Measurements from ENCODE around the gene TCF20.

Gene TCF20

DNA sequence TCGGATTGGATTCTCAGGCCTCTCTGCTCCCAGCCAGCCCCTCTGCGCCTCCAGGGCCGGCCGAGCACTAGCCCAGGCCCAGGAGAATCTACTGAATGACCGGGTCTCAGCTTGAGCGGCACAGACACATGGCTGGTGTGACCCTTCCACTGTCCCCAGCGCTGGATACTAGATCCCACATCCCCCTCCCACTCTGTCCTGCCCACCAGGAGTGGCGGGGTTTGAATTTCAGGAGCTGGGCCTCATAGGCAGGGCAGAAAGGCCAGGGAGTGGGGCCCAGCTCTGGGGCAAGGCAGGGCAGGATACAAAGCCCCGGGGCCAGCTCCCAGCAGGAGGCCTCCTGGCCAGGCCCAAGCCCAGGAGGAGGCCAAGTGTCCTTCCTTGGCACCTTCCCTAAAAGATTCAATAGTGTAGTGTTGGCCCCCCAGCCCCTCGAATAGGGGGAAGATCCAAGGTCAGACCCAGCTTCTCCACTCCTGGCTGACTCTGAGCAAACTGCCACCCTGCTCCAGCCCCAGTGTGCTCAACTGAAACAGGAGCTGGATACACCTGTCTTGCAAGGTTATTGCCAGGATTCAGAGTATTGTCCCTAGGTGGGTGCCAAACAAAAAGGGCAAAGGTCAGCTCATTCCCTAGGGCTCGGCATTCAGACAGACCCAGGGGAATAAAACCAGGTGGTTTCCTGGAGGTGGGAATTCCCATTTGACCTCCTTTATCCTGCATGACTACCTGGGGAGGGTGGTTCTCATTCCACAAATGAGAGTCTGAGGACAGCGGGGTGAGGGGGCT, 22.5 kb upstream of the TCF20 start:
- no peak for DNase-seq (ENCODE audit: low read depth, low spot score)
- Histone ChIP-seq H3K27me3 (ENCODE audit: insufficient read depth, insufficient read length) (no peaks in the 10 kb centered on the region), H3K9me3 (ENCODE audit: insufficient read depth, low read length) (no peaks in the 10 kb centered on the region), H3K4me1 (ENCODE audit: insufficient read depth, insufficient read length) (peaks cover 17% of the 10 kb centered on the region), H3K9ac (ENCODE audit: insufficient read length, low read depth) (peak overlapping the region; percentile 21), H3K4me3 (ENCODE audit: insufficient read length, low read depth) (no peak overlapping the region), H3K36me3 (ENCODE audit: insufficient read depth, insufficient read length, low read length) (no peaks in the 10 kb centered on the region)
- TF ChIP-seq SUZ12 (IDR thresholded peaks at IDR 0.05; ENCODE audit: extremely low read depth, insufficient read depth, insufficient read length), result no peak
- TF ChIP-seq ZNF274 (IDR thresholded peaks at IDR 0.05; ENCODE audit: low read depth, low read length), result no peak
- TF ChIP-seq YY1 (IDR thresholded peaks at IDR 0.05; ENCODE audit: insufficient read depth, insufficient read length), result no peak

GRCh38 chr22:42291287-42291686, 20.8 kb upstream of the TCF20 start:
- TF ChIP-seq YY1 (IDR thresholded peaks at IDR 0.05; ENCODE audit: insufficient read depth, insufficient read length) (no peak), ZNF274 (IDR thresholded peaks at IDR 0.05; ENCODE audit: low read depth, low read length) (no peak), SUZ12 (IDR thresholded peaks at IDR 0.05; ENCODE audit: extremely low read depth, insufficient read depth, insufficient read length) (no peak)
- H3K27me3 ChIP-seq (ENCODE audit: insufficient read depth, insufficient read length), result peaks cover 5% of the 10 kb centered on the region
- no peak for DNase-seq (ENCODE audit: low read depth, low spot score)

GRCh38 chr22:42289671-42290541, 19.5 kb upstream of the TCF20 start:
- H3K9ac ChIP-seq (ENCODE audit: insufficient read length, low read depth), result no peak overlapping the region
- H3K27me3 ChIP-seq (ENCODE audit: insufficient read depth, insufficient read length), result peaks cover 12% of the 10 kb centered on the region
- H3K4me1 ChIP-seq (ENCODE audit: insufficient read depth, insufficient read length), result peaks cover 7% of the 10 kb centered on the region
- H3K9me3 ChIP-seq (ENCODE audit: insufficient read depth, low read length), result no peaks in the 10 kb centered on the region
- H3K4me3 ChIP-seq (ENCODE audit: insufficient read length, low read depth), result no peak overlapping the region
- no peak for DNase-seq (ENCODE audit: low read depth, low spot score)
- TF ChIP-seq SUZ12 (IDR thresholded peaks at IDR 0.05; ENCODE audit: extremely low read depth, insufficient read depth, insufficient read length) (no peak), ZNF274 (IDR thresholded peaks at IDR 0.05; ENCODE audit: low read depth, low read length) (no peak), YY1 (IDR thresholded peaks at IDR 0.05; ENCODE audit: insufficient read depth, insufficient read length) (no peak)
- H3K36me3 ChIP-seq (ENCODE audit: insufficient read depth, insufficient read length, low read length), result no peaks in the 10 kb centered on the region

More at GRCh38 chr22:42291287-42291686, 20.8 kb upstream of the TCF20 start:
- H3K4me3 ChIP-seq (ENCODE audit: insufficient read length, low read depth), result no peak overlapping the region
- no peaks in the 10 kb centered on the region for H3K36me3 ChIP-seq (ENCODE audit: insufficient read depth, insufficient read length, low read length)
- no peaks in the 10 kb centered on the region for H3K9me3 ChIP-seq (ENCODE audit: insufficient read depth, low read length)
- peaks cover 8% of the 10 kb centered on the region for H3K4me1 ChIP-seq (ENCODE audit: insufficient read depth, insufficient read length)
- no peak overlapping the region for H3K9ac ChIP-seq (ENCODE audit: insufficient read length, low read depth)

DNA sequence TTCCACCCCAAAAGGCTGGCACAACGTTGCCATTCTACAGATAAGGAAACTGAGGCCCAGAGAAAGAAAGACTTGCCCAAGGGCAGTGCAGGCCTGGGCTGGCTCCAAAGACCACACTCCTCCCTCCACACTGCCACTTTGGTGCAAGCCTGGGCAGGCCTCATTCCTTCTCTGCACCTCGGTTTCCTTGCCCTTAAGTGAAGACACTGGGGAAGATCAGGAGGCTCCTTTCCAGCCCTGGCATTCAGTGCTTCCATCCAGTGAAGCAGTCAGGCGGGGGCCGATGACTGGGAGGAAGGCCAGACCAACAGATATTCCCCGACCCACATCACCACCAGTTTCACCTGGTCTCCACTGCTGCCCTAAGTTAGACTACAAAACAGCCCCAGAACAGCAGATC, 18.3 kb upstream of the TCF20 start:
- DNase-seq (ENCODE audit: low read depth, low spot score), result no peak
- H3K4me3 ChIP-seq (ENCODE audit: insufficient read length, low read depth), result no peak overlapping the region
- H3K4me1 ChIP-seq (ENCODE audit: insufficient read depth, insufficient read length), result peaks cover 11% of the 10 kb centered on the region
- no peak for TF ChIP-seq ZNF274 (IDR thresholded peaks at IDR 0.05; ENCODE audit: low read depth, low read length)
- no peak for TF ChIP-seq SUZ12 (IDR thresholded peaks at IDR 0.05; ENCODE audit: extremely low read depth, insufficient read depth, insufficient read length)
- H3K36me3 ChIP-seq (ENCODE audit: insufficient read depth, insufficient read length, low read length), result no peaks in the 10 kb centered on the region
- H3K9me3 ChIP-seq (ENCODE audit: insufficient read depth, low read length), result no peaks in the 10 kb centered on the region
- H3K27me3 ChIP-seq (ENCODE audit: insufficient read depth, insufficient read length), result peaks cover 20% of the 10 kb centered on the region
- no peak overlapping the region for H3K9ac ChIP-seq (ENCODE audit: insufficient read length, low read depth)

GRCh38 chr22:42287174-42287890, 16.9 kb upstream of the TCF20 start:
- H3K36me3 ChIP-seq (ENCODE audit: insufficient read depth, insufficient read length, low read length), result no peaks in the 10 kb centered on the region
- no peaks in the 10 kb centered on the region for H3K9me3 ChIP-seq (ENCODE audit: insufficient read depth, low read length)
- H3K4me1 ChIP-seq (ENCODE audit: insufficient read depth, insufficient read length), result peaks cover 11% of the 10 kb centered on the region
- no peak overlapping the region for H3K4me3 ChIP-seq (ENCODE audit: insufficient read length, low read depth)
- DNase-seq (ENCODE audit: low read depth, low spot score), result no peak
- peaks cover 22% of the 10 kb centered on the region for H3K27me3 ChIP-seq (ENCODE audit: insufficient read depth, insufficient read length)
- TF ChIP-seq SUZ12 (IDR thresholded peaks at IDR 0.05; ENCODE audit: extremely low read depth, insufficient read depth, insufficient read length), result no peak
- no peak for TF ChIP-seq ZNF274 (IDR thresholded peaks at IDR 0.05; ENCODE audit: low read depth, low read length)
- no peak for TF ChIP-seq YY1 (IDR thresholded peaks at IDR 0.05; ENCODE audit: insufficient read depth, insufficient read length)
- no peak overlapping the region for H3K9ac ChIP-seq (ENCODE audit: insufficient read length, low read depth)

GRCh38 chr22:42286205-42286604, 15.8 kb upstream of the TCF20 start:
- H3K36me3 ChIP-seq (ENCODE audit: insufficient read depth, insufficient read length, low read length), result no peaks in the 10 kb centered on the region
- H3K4me3 ChIP-seq (ENCODE audit: insufficient read length, low read depth), result no peak overlapping the region
- H3K9ac ChIP-seq (ENCODE audit: insufficient read length, low read depth), result no peak overlapping the region
- DNase-seq (ENCODE audit: low read depth, low spot score), result no peak
- no peaks in the 10 kb centered on the region for H3K9me3 ChIP-seq (ENCODE audit: insufficient read depth, low read length)
- no peak for TF ChIP-seq YY1 (IDR thresholded peaks at IDR 0.05; ENCODE audit: insufficient read depth, insufficient read length)
- no peak for TF ChIP-seq SUZ12 (IDR thresholded peaks at IDR 0.05; ENCODE audit: extremely low read depth, insufficient read depth, insufficient read length)
- no peak for TF ChIP-seq ZNF274 (IDR thresholded peaks at IDR 0.05; ENCODE audit: low read depth, low read length)
- H3K4me1 ChIP-seq (ENCODE audit: insufficient read depth, insufficient read length), result peaks cover 10% of the 10 kb centered on the region
- H3K27me3 ChIP-seq (ENCODE audit: insufficient read depth, insufficient read length), result peaks cover 26% of the 10 kb centered on the region

Data from NT2/D1 (cell line).